ENCODE data around the gene ASCL5. TPM values are rescaled to one million over a fixed set of nuclear protein-coding genes. Genes with fewer than 3 reads are reported as not detected.

The ASCL5 gene
- total and polyA plus RNA-seq, 2 of the 13 experiments (the other 11 are each of a cell fraction or from before 2014, with no cell fraction given): not detected

- no peak overlapping the region for H3K9ac ChIP-seq (ENCODE audit: insufficient read depth, low read depth, low read length)
- no peaks in the 10 kb centered on the region for H3K4me1 ChIP-seq (ENCODE audit: insufficient read depth, low read length)
- H3K9me3 ChIP-seq (ENCODE audit: low read length): no peaks in the 10 kb centered on the region
- WGBS (ENCODE audit: low lambda C conversion rate): 5% methylated on average over 5 of the region's 5 CpGs
- intact Hi-C loops (cut with micrococcal nuclease; ENCODE audit: unreplicated experiment): no loop called here
- H2AFZ ChIP-seq (ENCODE audit: low read length): no peak overlapping the region
- POLR2A ChIA-PET: no interaction called here
- no peak overlapping the region for H3K27ac ChIP-seq (ENCODE audit: extremely low read length, insufficient read depth, low read length)
- ATAC-seq (no peak), FAIRE-seq (no peak), DNase-seq (ENCODE audit: low spot score) (no peak)
- no peak for TF ChIP-seq KDM6A (CRISPR knock-in tag; IDR thresholded peaks at IDR 0.05; ENCODE audit: low read depth)
- no peak for TF ChIP-seq ATM (IDR thresholded peaks at IDR 0.05; ENCODE audit: borderline replicate concordance)
- TF ChIP-seq TIGD3 (CRISPR knock-in tag; IDR thresholded peaks at IDR 0.05; ENCODE audit: borderline replicate concordance): no peak
- no peak for TF ChIP-seq KDM2A (CRISPR knock-in tag; IDR thresholded peaks at IDR 0.05; ENCODE audit: borderline replicate concordance, low read depth)
- TF ChIP-seq SRSF9 (IDR thresholded peaks at IDR 0.05; ENCODE audit: borderline replicate concordance, insufficient read depth, low read depth, low read length, poor library complexity, severe bottlenecking): no peak
- no peak for TF ChIP-seq MLXIP (CRISPR knock-in tag; IDR thresholded peaks at IDR 0.05; ENCODE audit: borderline replicate concordance)
- no peak for TF ChIP-seq NCOA5 (CRISPR knock-in tag; IDR thresholded peaks at IDR 0.05)
- no peak for TF ChIP-seq HNRNPK (IDR thresholded peaks at IDR 0.05; ENCODE audit: low read depth, low read length, poor library complexity, severe bottlenecking)
- TF ChIP-seq MBNL3 (CRISPR knock-in tag; conservative IDR thresholded peaks at IDR 0.05): no peak
- TF ChIP-seq ZFP41 (CRISPR knock-in tag; IDR thresholded peaks at IDR 0.05; ENCODE audit: borderline replicate concordance): no peak
- TF ChIP-seq ZNF790 (CRISPR knock-in tag; IDR thresholded peaks at IDR 0.05; ENCODE audit: borderline replicate concordance): no peak
- TF ChIP-seq, protein P1, sequence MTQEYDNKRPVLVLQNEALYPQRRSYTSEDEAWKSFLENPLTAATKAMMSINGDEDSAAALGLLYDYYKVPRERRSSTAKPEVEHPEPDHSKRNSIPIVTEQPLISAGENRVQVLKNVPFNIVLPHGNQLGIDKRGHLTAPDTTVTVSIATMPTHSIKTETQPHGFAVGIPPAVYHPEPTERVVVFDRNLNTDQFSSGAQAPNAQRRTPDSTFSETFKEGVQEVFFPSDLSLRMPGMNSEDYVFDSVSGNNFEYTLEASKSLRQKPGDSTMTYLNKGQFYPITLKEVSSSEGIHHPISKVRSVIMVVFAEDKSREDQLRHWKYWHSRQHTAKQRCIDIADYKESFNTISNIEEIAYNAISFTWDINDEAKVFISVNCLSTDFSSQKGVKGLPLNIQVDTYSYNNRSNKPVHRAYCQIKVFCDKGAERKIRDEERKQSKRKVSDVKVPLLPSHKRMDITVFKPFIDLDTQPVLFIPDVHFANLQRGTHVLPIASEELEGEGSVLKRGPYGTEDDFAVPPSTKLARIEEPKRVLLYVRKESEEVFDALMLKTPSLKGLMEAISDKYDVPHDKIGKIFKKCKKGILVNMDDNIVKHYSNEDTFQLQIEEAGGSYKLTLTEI (CRISPR knock-in tag; conservative IDR thresholded peaks at IDR 0.05): no peak
- no peak for TF ChIP-seq GPN1 (CRISPR knock-in tag; IDR thresholded peaks at IDR 0.05; ENCODE audit: borderline replicate concordance)
- TF ChIP-seq CREB1 (IDR thresholded peaks at IDR 0.05): no peak
- TF ChIP-seq CREB1 (CRISPR knock-in tag; IDR thresholded peaks at IDR 0.05): no peak
- no peak for TF ChIP-seq FOXC1 (CRISPR knock-in tag; IDR thresholded peaks at IDR 0.05; ENCODE audit: borderline replicate concordance)
- TF ChIP-seq FOXJ3 (CRISPR knock-in tag; IDR thresholded peaks at IDR 0.05; ENCODE audit: borderline replicate concordance): no peak
- TF ChIP-seq BCL6 (CRISPR knock-in tag; IDR thresholded peaks at IDR 0.05): no peak
- BruUV-seq (replicated peaks): no TSS peak
- H3K36me3 ChIP-seq (replicated peaks in 1 of 2; ENCODE audit: control insufficient read depth in 1 of 2, insufficient read depth in 2 of 2, low read length in 2 of 2): no peaks in the 10 kb centered on the region
- no peaks in the 10 kb centered on the region for H3K79me2 ChIP-seq (ENCODE audit: insufficient read depth, low read length)
- CTCF ChIA-PET (ENCODE audit: low intra/inter-chr PET ratio, low total read pairs): no interaction called here
- in situ Hi-C loops (cut with HindIII; ENCODE audit: extremely low pct_ligation_motif_present, low pct_unique_long_range_greater_than_20kb): no loop called here
- H3K4me2 ChIP-seq (ENCODE audit: low read depth, low read length): no peak overlapping the region
- H4K20me1 ChIP-seq (ENCODE audit: insufficient read depth, low read length): no peaks in the 10 kb centered on the region
- H3K27me3 ChIP-seq (ENCODE audit: control insufficient read depth in 1 of 2, insufficient read depth in 2 of 2, low read length in 2 of 2): peaks cover 3 to 68% of the 10 kb centered on the region in 2 experiments; a peak in 3 of 5 replicates
- no peak overlapping the region for H3K4me3 ChIP-seq (replicated peaks in 1 of 3; ENCODE audit: insufficient read depth in 1 of 3, low read depth in 2 of 3, low read length in 3 of 3)
These were observed 27.8 kb downstream of the ASCL5 start for GRCh38 chr1:201098992-201099677.
